Breast epithelium (tissue), 4 donors: ENCODE data around the gene PRR7. TPM values are rescaled to one million over a fixed set of nuclear protein-coding genes. Genes with fewer than 3 reads are reported as not detected.

ENCODE experiments used
- DNase-seq, 2 donors: peaks; one replicate each; pipeline ENCODE4 v3.0.0-alpha.2; 2019; ENCODE audit warnings: low spot score in 2 of 2
- H3K27ac ChIP-seq, 2 donors: fragments of 200-600 bp; sonication (generic) in 1 of 2; one replicate each; pipeline ENCODE4 v1.5.1; 2016 to 2019; ENCODE audit warnings: mild to moderate bottlenecking in 1 of 2
- H3K27me3 ChIP-seq, 2 donors: fragments of 200-600 bp; sonication (generic) in 1 of 2; one replicate each; pipeline versions ENCODE4 v1.5.1 to v1.6.0; 2017 to 2019; ENCODE audit warnings: control low read depth in 1 of 2, mild to moderate bottlenecking in 1 of 2
- H3K36me3 ChIP-seq: fragments of 200-600 bp; one replicate; pipeline ENCODE4 v1.5.1; 2019
- H3K4me1 ChIP-seq, 2 donors: fragments of 200-600 bp; sonication (generic); one replicate each; pipeline ENCODE4 v1.5.1; 2016 to 2019; ENCODE audit warnings: control low read depth in 1 of 2
- H3K4me3 ChIP-seq, 3 donors: fragments of 200-600 bp; sonication (generic); 1 replicate in 2 of 3; 2 replicates in 1 of 3; pipeline ENCODE4 v1.5.1; 2016 to 2019; ENCODE audit warnings: mild to moderate bottlenecking in 3 of 3, moderate library complexity in 2 of 3
- H3K9me3 ChIP-seq, 2 donors: fragments of 200-600 bp; sonication (generic) in 1 of 2; one replicate each; pipeline ENCODE4 v1.5.1; 2016 to 2019; ENCODE audit warnings: control low read depth in 1 of 2
- CTCF ChIP-seq, 3 donors: fragments of 450-650 bp; IDR thresholded peaks; one replicate each; pipeline ENCODE4 v1.5.1; 2016 to 2017; ENCODE audit warnings: antibody characterized with exemption in 3 of 3, mild to moderate bottlenecking in 3 of 3, moderate library complexity in 3 of 3
- POLR2A ChIP-seq: fragments of 450-650 bp; IDR thresholded peaks from one replicate; pipeline ENCODE4 v1.6.1; 2016; ENCODE audit warnings: antibody characterized with exemption, mild to moderate bottlenecking, moderate library complexity
- POLR2AphosphoS5 ChIP-seq, 3 donors: sonication (generic); formaldehyde crosslinking; IDR thresholded peaks; one replicate each; pipeline ENCODE4 v1.6.1; 2017; ENCODE audit warnings: antibody characterized with exemption in 3 of 3
- intact Hi-C: fragments of 100-400 bp; cut with DNase I; formaldehyde crosslinking; loops from one replicate; pipeline ENCODE4 v1.15.1; 2023; ENCODE audit warnings: low total_unique reads
- total RNA-seq, 3 donors: library from RNA; depleted of rRNA; stranded (reverse); fragments of >200 nt; gene quantifications; one replicate each; pipeline ENCODE4 v1.1.0, GENCODE V29; 2016

Gene PRR7
- total RNA-seq, 3 donors from 2014 or later = 0.48 to 2.0 (median 1.3) TPM

DNA sequence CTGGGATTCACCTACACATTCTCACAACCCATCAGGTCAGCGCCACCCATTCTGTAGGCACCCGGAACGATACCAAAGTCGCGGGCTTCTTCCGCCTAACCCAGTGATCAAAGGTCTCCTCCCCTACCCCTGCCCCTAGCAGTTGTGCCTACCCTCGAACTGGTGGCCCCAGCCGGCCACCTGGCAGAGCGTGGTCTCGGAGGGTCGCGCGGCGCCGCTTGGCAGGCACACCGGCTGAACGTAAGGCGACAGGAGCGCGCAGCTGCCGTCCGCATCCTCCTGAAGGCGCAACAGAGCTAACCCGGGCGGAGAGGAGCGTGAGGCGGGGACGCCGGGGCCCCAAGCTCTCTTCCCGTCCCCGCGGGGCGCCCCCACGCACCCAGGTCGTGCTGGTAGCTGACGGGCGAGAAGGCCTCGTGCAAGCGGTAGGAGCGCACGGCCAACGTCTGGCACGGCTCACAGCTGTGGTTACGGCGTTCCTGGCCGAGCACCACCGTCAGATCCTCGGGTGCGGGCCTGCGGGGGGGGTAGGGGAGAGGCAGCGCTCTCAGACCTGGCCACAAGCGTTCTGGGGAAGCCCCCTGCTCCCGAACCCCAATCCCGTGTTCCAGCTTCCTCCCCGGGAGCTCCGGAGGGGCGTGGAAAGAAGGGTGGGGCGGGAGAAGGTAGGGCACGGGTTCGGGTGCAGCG lies 43.4 kb upstream of the PRR7 start:
- H3K9me3 ChIP-seq = no peaks in the 10 kb centered on the region
- peak overlapping the region in 1 of 2 donors; percentile 11 for H3K27ac ChIP-seq
- DNase-seq = no peak
- intact Hi-C loops = loop anchor here (5.0 kb wide), 1 partner anchor 99 kb away; no protein-coding TSS in a partner anchor
- H3K36me3 ChIP-seq = no peaks in the 10 kb centered on the region
- peak overlapping the region; percentile 43 to 71 (median 63) for H3K4me3 ChIP-seq
- TF ChIP-seq POLR2A (no peak), CTCF (IDR thresholded peaks at IDR 0.05) (no peak), POLR2AphosphoS5 (IDR thresholded peaks at IDR 0.05) (no peak)
- peaks cover 9 to 27% of the 10 kb centered on the region in 2 donors for H3K27me3 ChIP-seq
- peaks cover 5 to 14% of the 10 kb centered on the region in 2 donors for H3K4me1 ChIP-seq

DNA sequence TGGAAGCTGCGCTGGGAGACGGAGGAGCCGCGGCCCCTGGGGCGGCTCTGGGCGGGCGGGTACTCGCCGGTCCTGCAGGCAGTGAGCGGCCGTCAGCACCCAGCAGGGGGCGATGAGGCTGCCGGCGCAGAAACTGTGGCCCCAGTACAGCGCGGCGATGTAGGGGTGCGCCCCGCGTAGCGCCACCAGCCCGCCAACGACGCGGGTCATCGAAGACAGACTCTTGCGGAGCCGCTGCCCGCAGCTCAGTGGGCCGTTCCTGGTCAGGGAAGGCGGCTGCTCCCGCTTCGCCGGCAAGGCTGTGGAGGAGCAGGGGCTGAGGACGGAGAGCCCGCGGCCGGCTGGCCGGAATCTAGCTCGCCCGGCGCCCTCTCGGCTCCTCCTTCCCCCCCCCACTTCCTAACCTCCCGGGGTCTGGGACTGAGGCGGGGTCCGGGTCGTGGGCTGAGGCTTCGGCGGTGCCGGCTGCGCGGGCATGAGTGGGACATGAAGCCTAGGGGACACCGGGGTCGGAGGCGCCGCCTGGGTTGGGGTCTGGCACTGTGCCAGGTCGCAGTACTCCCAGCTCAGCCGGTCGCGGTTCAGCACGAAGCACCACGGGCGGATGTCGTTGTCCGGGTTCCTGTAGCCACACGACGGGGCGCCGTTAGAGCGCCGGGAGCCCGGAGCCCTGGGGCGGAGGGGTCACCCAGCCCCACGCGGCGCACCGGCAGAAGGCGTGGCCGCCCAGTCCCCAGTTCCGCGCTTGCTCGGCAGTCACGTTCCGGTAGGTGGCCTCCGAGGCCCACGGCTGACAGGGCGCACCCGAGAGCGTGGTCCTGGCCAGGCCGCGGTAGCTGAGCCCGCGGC lies 42.6 kb upstream of the PRR7 start:
- H3K4me3 ChIP-seq = peak overlapping the region; percentile 43 to 71 (median 63)
- H3K27ac ChIP-seq = peak overlapping the region; percentile 11 to 58
- intact Hi-C loops = loop anchor here (5.0 kb wide), 1 partner anchor 98 kb away; no protein-coding TSS in a partner anchor
- DNase-seq = peak; percentile 77 to 85
- no peaks in the 10 kb centered on the region for H3K9me3 ChIP-seq
- H3K4me1 ChIP-seq = peaks cover 5 to 14% of the 10 kb centered on the region in 2 donors
- peaks cover 9 to 27% of the 10 kb centered on the region in 2 donors for H3K27me3 ChIP-seq
- no peak for TF ChIP-seq POLR2A
- TF ChIP-seq POLR2AphosphoS5 (IDR thresholded peaks at IDR 0.05) = peak in 2 of 3 donors; percentile 40 to 59
- TF ChIP-seq CTCF (IDR thresholded peaks at IDR 0.05) = peak; percentile 24 to 82 (median 65)
- no peaks in the 10 kb centered on the region for H3K36me3 ChIP-seq

DNA sequence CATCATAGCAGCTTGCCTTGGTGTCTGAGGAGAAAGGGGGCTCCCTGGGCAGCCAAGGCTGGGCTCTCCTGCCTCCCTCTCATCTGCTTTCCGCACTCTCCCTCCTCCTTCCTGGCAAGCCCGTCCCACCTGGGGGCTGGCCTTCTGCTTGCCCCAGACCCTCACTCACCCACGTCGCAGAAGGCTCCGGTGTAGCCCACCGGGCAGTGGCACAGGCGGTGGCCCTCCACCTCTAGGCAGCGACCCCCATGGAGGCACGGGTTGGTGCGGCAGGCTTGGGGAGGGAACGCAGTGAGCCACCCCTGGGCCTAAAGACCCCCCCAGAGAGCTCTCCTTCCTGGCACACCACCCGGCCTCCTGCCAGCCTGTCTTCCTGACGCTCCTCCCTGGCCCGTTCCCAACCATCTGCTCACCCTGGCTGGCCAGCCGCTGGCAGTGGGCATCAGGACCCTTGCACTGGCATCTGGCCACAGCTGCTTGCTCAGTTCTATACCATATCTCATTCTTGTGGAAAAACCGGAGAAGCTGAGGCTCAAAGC lies 41.9 kb upstream of the PRR7 start:
- H3K27ac ChIP-seq = peak overlapping the region; percentile 4 to 58
- no peak for TF ChIP-seq CTCF (IDR thresholded peaks at IDR 0.05)
- TF ChIP-seq POLR2AphosphoS5 (IDR thresholded peaks at IDR 0.05) = no peak
- TF ChIP-seq POLR2A = no peak
- H3K27me3 ChIP-seq = peaks cover 9 to 26% of the 10 kb centered on the region in 2 donors
- H3K36me3 ChIP-seq = no peaks in the 10 kb centered on the region
- no peak for DNase-seq
- peaks cover 5 to 13% of the 10 kb centered on the region in 2 donors for H3K4me1 ChIP-seq
- H3K9me3 ChIP-seq = no peaks in the 10 kb centered on the region
- intact Hi-C loops = loop anchor here (5.0 kb wide), 2 partner anchors 43 to 98 kb away; partner anchors contain the start of gene PRR7
- H3K4me3 ChIP-seq = peak overlapping the region; percentile 43 to 71 (median 63)

- TF ChIP-seq POLR2AphosphoS5 (IDR thresholded peaks at IDR 0.05) (no peak), CTCF (IDR thresholded peaks at IDR 0.05) (no peak), POLR2A (no peak)
- H3K36me3 ChIP-seq = no peaks in the 10 kb centered on the region
- no peak overlapping the region for H3K27ac ChIP-seq
- peaks cover 5 to 7% of the 10 kb centered on the region in 2 donors for H3K4me1 ChIP-seq
- peaks cover 5 to 20% of the 10 kb centered on the region in 2 donors for H3K27me3 ChIP-seq
- no peak overlapping the region for H3K4me3 ChIP-seq
- no peaks in the 10 kb centered on the region for H3K9me3 ChIP-seq
- intact Hi-C loops = loop anchor here (5.0 kb wide), 1 partner anchor 42 kb away; the partner anchor contains the start of gene PRR7
- no peak for DNase-seq
Measured at GRCh38 chr5:177405312-177405711, 41.3 kb upstream of the PRR7 start.
